DND-41 (cell line): ENCODE results near the gene MBOAT1.

Experiments used
- ATAC-seq: fragments of 200-7000 bp; cut with Tn5 transposase; 3 replicates; pipeline ENCODE4 v1.9.1; 2021; ENCODE audit warnings: low read depth; ENCODE audit not compliant: insufficient read depth
- DNase-seq: peaks from one replicate; pipeline ENCODE4 v3.0.0-alpha.2; 2020
- H2AFZ ChIP-seq: 2 replicates; pipeline ENCODE4 v1.6.0; 2012; ENCODE audit warnings: low read depth, low read length
- H3K27ac ChIP-seq: 2 replicates; pipeline ENCODE4 v1.5.1; 2012; ENCODE audit warnings: low read length, inconsistent platforms
- H3K27me3 ChIP-seq: fragments of 200-600 bp; sonication (generic); 2 replicates; pipeline ENCODE4 v1.6.0; 2012; ENCODE audit warnings: low read length, mild to moderate bottlenecking, inconsistent platforms; ENCODE audit not compliant: insufficient read depth, poor library complexity
- H3K36me3 ChIP-seq: 2 replicates; pipeline ENCODE4 v1.5.1; 2012; ENCODE audit warnings: low read length, inconsistent platforms; ENCODE audit not compliant: insufficient read depth
- H3K4me1 ChIP-seq: 2 replicates; pipeline ENCODE4 v1.5.1; 2012; ENCODE audit warnings: mild to moderate bottlenecking, low read length; ENCODE audit not compliant: insufficient read depth
- H3K4me2 ChIP-seq: 2 replicates; pipeline ENCODE4 v1.6.0; 2012; ENCODE audit warnings: mild to moderate bottlenecking, moderate library complexity, low read length, inconsistent platforms; ENCODE audit not compliant: insufficient read depth
- H3K4me3 ChIP-seq, 2 experiments: fragments of 200-600 bp in 1 of 2; shearing (Covaris generic) in 1 of 2; 2 replicates each; pipeline ENCODE4 v1.5.1; 2012 to 2016; ENCODE audit warnings: inconsistent platforms in 2 of 2, low read length in 2 of 2, mild to moderate bottlenecking in 2 of 2, low read depth in 1 of 2, moderate library complexity in 1 of 2
- H3K79me2 ChIP-seq: 2 replicates; pipeline ENCODE4 v1.6.0; 2012; ENCODE audit warnings: low read length, inconsistent platforms; ENCODE audit not compliant: insufficient read depth
- H3K9ac ChIP-seq: 2 replicates; pipeline ENCODE4 v1.6.0; 2012; ENCODE audit warnings: low read depth, mild to moderate bottlenecking, inconsistent platforms, low read length, moderate library complexity
- H3K9me3 ChIP-seq: 2 replicates; pipeline ENCODE4 v1.5.1; 2012; ENCODE audit warnings: low read length, moderate library complexity, mild to moderate bottlenecking, inconsistent platforms; ENCODE audit not compliant: insufficient read depth, severe bottlenecking
- H4K20me1 ChIP-seq: 2 replicates; pipeline ENCODE4 v1.6.0; 2012; ENCODE audit warnings: low read length; ENCODE audit not compliant: insufficient read depth
- EZH2 ChIP-seq: IDR thresholded peaks from 3 replicates; pipeline ENCODE4 v1.6.1; 2012; ENCODE audit warnings: borderline replicate concordance, low read depth, mild to moderate bottlenecking, moderate library complexity, low read length, inconsistent platforms; ENCODE audit not compliant: severe bottlenecking
- TF ChIP-seq, protein P1 (sequence below): IDR thresholded peaks from 2 replicates; pipeline ENCODE4 v1.5.1; 2012; ENCODE audit warnings: borderline replicate concordance, low read length, moderate library complexity, mild to moderate bottlenecking; ENCODE audit not compliant: poor library complexity, severe bottlenecking; ENCODE audit errors: extremely low read depth

Gene MBOAT1

DNA sequence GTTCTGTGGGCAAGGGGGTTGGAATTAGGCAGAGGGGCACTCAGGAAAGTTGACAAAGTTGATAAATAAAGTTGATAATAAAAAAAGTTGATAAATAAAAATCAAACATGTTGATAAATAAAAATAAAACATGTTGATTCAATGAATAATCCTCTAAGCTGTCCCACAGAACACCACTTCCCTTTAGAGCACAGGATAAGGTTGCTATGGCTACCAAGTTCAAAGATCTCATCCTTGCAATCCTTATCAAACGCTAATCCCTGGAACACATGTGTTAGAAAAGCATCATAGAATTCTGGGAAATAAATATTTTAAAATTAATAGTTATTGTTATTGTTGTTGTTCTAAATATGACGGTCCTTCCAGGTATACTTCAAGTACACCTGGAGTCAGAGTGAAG is 33.9 kb downstream of the MBOAT1 start:
- Histone ChIP-seq H2AFZ (no peak overlapping the region), H3K4me3 (no peak overlapping the region), H3K27ac (no peak overlapping the region), H3K4me1 (peaks cover 30% of the 10 kb centered on the region), H3K9me3 (no peaks in the 10 kb centered on the region), H3K36me3 (0 out of 2 replicates have a peak, but pooled peaks cover 5% of the 10 kb centered on the region), H4K20me1 (peaks cover 12% of the 10 kb centered on the region; the same call in 1 of the 2 replicates), H3K27me3 (no peaks in the 10 kb centered on the region), H3K79me2 (peaks cover 49% of the 10 kb centered on the region), H3K9ac (no peak overlapping the region), H3K4me2 (no peak overlapping the region)
- no peak for ATAC-seq
- no peak for TF ChIP-seq EZH2
- TF ChIP-seq, protein P1, sequence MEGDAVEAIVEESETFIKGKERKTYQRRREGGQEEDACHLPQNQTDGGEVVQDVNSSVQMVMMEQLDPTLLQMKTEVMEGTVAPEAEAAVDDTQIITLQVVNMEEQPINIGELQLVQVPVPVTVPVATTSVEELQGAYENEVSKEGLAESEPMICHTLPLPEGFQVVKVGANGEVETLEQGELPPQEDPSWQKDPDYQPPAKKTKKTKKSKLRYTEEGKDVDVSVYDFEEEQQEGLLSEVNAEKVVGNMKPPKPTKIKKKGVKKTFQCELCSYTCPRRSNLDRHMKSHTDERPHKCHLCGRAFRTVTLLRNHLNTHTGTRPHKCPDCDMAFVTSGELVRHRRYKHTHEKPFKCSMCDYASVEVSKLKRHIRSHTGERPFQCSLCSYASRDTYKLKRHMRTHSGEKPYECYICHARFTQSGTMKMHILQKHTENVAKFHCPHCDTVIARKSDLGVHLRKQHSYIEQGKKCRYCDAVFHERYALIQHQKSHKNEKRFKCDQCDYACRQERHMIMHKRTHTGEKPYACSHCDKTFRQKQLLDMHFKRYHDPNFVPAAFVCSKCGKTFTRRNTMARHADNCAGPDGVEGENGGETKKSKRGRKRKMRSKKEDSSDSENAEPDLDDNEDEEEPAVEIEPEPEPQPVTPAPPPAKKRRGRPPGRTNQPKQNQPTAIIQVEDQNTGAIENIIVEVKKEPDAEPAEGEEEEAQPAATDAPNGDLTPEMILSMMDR, result no peak
- no peak for DNase-seq

DNA sequence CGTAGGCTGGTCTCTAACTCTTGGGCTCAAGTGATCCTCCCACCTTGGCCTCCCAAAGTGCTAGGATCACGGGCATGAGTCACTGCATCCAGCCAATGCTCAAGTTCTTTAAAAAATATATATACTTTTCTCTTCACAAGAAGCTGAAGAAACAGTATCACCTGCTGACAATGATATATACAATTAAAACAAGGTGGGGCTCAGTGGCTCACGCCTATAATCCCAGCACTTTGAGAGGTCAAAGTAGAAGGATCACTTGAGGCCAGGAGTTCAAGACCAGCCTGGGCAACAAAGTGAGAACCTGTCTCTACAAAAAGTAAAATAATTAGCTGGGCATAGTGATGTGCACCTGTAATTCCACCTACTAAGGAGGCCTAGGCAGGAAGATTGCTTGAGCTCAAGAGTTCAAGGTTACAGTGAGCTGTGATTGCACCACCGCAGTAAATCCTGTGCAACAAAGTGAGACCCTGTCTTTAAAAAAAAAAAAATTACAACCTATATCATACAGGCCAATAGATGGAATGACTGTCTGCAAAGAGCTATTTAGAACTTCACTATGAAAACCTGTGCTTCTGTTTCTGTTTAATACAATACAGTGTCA is 36.4 kb downstream of the MBOAT1 start:
- Histone ChIP-seq H4K20me1 (no peaks in the 10 kb centered on the region), H3K36me3 (peaks cover 5% of the 10 kb centered on the region; the same call in 1 of the 2 replicates), H3K79me2 (peaks cover 49% of the 10 kb centered on the region), H3K4me3 (no peak overlapping the region), H3K27ac (peak overlapping the region; percentile 57), H2AFZ (no peak overlapping the region), H3K4me2 (no peak overlapping the region), H3K4me1 (peaks cover 38% of the 10 kb centered on the region), H3K27me3 (no peaks in the 10 kb centered on the region), H3K9me3 (no peaks in the 10 kb centered on the region), H3K9ac (no peak overlapping the region; the same call in 1 of the 2 replicates)
- no peak for TF ChIP-seq EZH2
- TF ChIP-seq, protein P1, result no peak
- DNase-seq (no peak), ATAC-seq (no peak)

DNA sequence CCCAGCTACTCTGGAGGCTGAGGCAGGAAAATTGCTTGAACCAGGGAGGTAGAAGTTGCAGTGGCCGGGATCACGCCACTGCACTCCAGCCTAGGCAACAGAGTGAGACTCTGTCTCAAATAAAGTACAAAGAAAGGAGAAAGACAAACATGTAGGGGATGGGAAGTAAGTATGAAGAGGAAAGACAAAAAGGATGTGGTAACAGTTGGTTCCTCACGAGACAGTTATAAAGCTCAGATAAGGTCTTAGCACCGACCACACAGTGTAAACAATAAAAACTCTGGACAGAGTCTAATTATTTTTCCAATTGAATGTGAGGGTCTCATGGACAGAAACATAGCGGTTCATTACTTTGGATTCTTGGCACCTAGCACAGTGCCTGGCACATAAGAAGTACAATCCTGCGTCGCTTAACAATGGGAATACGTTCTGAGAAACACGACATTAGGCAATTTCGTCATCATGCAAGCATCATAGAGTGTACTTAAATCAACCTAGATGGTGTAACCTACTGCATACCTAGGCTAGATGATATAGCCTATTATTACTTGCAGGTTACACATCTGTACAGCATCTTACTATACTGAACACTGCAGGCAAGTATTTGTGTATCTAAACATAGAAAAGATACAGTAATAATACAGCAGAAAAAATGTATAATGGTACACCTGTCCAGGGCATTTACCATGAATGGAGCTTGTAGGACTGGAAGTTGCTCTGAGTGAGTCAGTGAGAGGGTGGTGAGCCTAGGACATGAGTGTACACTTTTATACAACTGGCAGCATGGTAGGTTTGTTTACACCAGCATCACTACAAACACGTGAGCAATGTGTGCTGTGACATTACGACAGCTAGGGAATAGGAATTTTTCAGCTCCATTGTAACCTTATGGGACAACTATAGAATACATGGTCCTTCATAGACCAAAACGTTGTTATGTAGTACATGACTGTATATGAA is 38.2 kb downstream of the MBOAT1 start:
- Histone ChIP-seq H3K4me3 (peak overlapping the region in 1 of 2 experiments; percentile 20; a peak in 1 of 4 replicates), H3K36me3 (peaks cover 5% of the 10 kb centered on the region; the same call in 1 of the 2 replicates), H3K9ac (peak overlapping the region; percentile 44), H2AFZ (peak overlapping the region; percentile 32), H4K20me1 (0 out of 2 replicates have a peak, but pooled peaks cover 3% of the 10 kb centered on the region), H3K4me1 (peaks cover 38% of the 10 kb centered on the region), H3K27me3 (no peaks in the 10 kb centered on the region), H3K27ac (peak overlapping the region; percentile 90), H3K9me3 (no peaks in the 10 kb centered on the region), H3K79me2 (peaks cover 50% of the 10 kb centered on the region), H3K4me2 (peak overlapping the region; percentile 49)
- DNase-seq (peak; percentile 45), ATAC-seq (peak; percentile 94)
- TF ChIP-seq, protein P1, result no peak
- TF ChIP-seq EZH2, result no peak
